Neural cell (in vitro differentiated cells): ENCODE results near the gene TMBIM4. TPM values are rescaled to one million over a fixed set of nuclear protein-coding genes. Genes with fewer than 3 reads are reported as not detected.
A peak's percentile ranks its signal among the peaks of the same experiment; 100 is the strongest.

ENCODE experiments used
- H2AFZ ChIP-seq: fragments of 200-600, 300-800 bp; sonication (generic), shearing (Covaris generic); 2 replicates; pipeline ENCODE4 v1.6.0; 2014; ENCODE audit warnings: low read depth, mild to moderate bottlenecking, antibody characterized with exemption, low read length, moderate library complexity
- H3F3A ChIP-seq: fragments of 200-600 bp; shearing (Covaris generic); 2 replicates; pipeline ENCODE4 v1.6.1; 2016; ENCODE audit warnings: mild to moderate bottlenecking, moderate library complexity, mixed read lengths, antibody characterized with exemption, low read length; ENCODE audit not compliant: insufficient read depth, poor library complexity, severe bottlenecking
- H3K27ac ChIP-seq: fragments of 200-600, 300-800 bp; sonication (generic), shearing (Covaris generic); 2 replicates; pipeline ENCODE4 v1.5.1; 2014; ENCODE audit warnings: mild to moderate bottlenecking, low read length, moderate library complexity
- H3K27me3 ChIP-seq: fragments of 300-800, 200-600 bp; sonication (generic), shearing (Covaris generic); 2 replicates; pipeline ENCODE4 v1.6.0; 2014; ENCODE audit warnings: mild to moderate bottlenecking, low read depth, low read length, moderate library complexity; ENCODE audit not compliant: insufficient read depth
- H3K36me3 ChIP-seq: fragments of 300-800, 200-600 bp; sonication (generic), shearing (Covaris generic); 2 replicates; pipeline ENCODE4 v1.5.1; 2014; ENCODE audit warnings: mild to moderate bottlenecking, antibody characterized with exemption, low read length, moderate library complexity; ENCODE audit not compliant: insufficient read depth
- H3K4me2 ChIP-seq: fragments of 300-800, 200-600 bp; sonication (generic), shearing (Covaris generic); 2 replicates; pipeline ENCODE4 v1.6.0; 2014; ENCODE audit warnings: mild to moderate bottlenecking, low read length
- H3K4me3 ChIP-seq: fragments of 300-800, 200-600 bp; sonication (generic), shearing (Covaris generic); 2 replicates; pipeline ENCODE4 v1.5.1; 2014; ENCODE audit warnings: mild to moderate bottlenecking, low read length, moderate library complexity
- H3K79me2 ChIP-seq: fragments of 200-600 bp; shearing (Covaris generic); replicated peaks from 2 replicates; pipeline ENCODE4 v1.6.0; 2014; ENCODE audit warnings: mild to moderate bottlenecking, low read length, moderate library complexity; ENCODE audit not compliant: insufficient read depth
- H3K9ac ChIP-seq: fragments of 300-800, 200-600 bp; sonication (generic), shearing (Covaris generic); 2 replicates; pipeline ENCODE4 v1.6.1; 2016; ENCODE audit warnings: mild to moderate bottlenecking, low read length, mixed read lengths
- H3K9me2 ChIP-seq: fragments of 200-600 bp; shearing (Covaris generic); 2 replicates; pipeline ENCODE4 v1.6.1; 2016; ENCODE audit warnings: mild to moderate bottlenecking, low read length, mixed read lengths; ENCODE audit not compliant: insufficient read depth
- H3K9me3 ChIP-seq: fragments of 200-600, 300-800 bp; sonication (generic), shearing (Covaris generic); 2 replicates; pipeline ENCODE4 v1.6.1; 2016; ENCODE audit warnings: mild to moderate bottlenecking, mixed run types, low read length, moderate library complexity, mixed read lengths
- H4K20me1 ChIP-seq: fragments of 200-600 bp; shearing (Covaris generic); 2 replicates; pipeline ENCODE4 v1.6.1; 2016; ENCODE audit warnings: mild to moderate bottlenecking, mixed run types; ENCODE audit not compliant: insufficient read depth
- CTCF ChIP-seq: fragments of 450-650 bp; IDR thresholded peaks from 2 replicates; pipeline ENCODE4 v1.5.1; 2014; ENCODE audit warnings: antibody characterized with exemption, mild to moderate bottlenecking, moderate library complexity; ENCODE audit not compliant: poor library complexity, severe bottlenecking
- EP300 ChIP-seq: fragments of 450-650 bp; conservative IDR thresholded peaks from 2 replicates; pipeline ENCODE4 v1.6.1; 2014; ENCODE audit warnings: antibody characterized with exemption, mild to moderate bottlenecking, moderate library complexity; ENCODE audit not compliant: poor library complexity, severe bottlenecking
- EZH2 ChIP-seq: fragments of 200-600, 300-800 bp; shearing (Covaris generic), sonication (generic); IDR thresholded peaks from 2 replicates; pipeline ENCODE4 v1.6.1; 2014; ENCODE audit warnings: antibody characterized with exemption, low read length, borderline replicate concordance, mild to moderate bottlenecking; ENCODE audit not compliant: insufficient read depth, poor library complexity, severe bottlenecking
- MXI1 ChIP-seq: fragments of 450-650 bp; conservative IDR thresholded peaks from 2 replicates; pipeline ENCODE4 v1.6.1; 2014; ENCODE audit warnings: antibody characterized with exemption, mild to moderate bottlenecking; ENCODE audit not compliant: poor library complexity, severe bottlenecking
- POLR2AphosphoS5 ChIP-seq: IDR thresholded peaks from 2 replicates; pipeline ENCODE4 v1.6.1; 2012
- RAD21 ChIP-seq: fragments of 450-650 bp; conservative IDR thresholded peaks from 2 replicates; pipeline ENCODE4 v1.6.1; 2014; ENCODE audit warnings: antibody characterized with exemption, mild to moderate bottlenecking, moderate library complexity
- REST ChIP-seq: IDR thresholded peaks from 2 replicates; pipeline ENCODE4 v1.6.1; 2012; ENCODE audit warnings: borderline replicate concordance
- SMC3 ChIP-seq: fragments of 450-650 bp; conservative IDR thresholded peaks from 2 replicates; pipeline ENCODE4 v1.6.1; 2014; ENCODE audit warnings: antibody characterized with exemption, mild to moderate bottlenecking, moderate library complexity; ENCODE audit not compliant: poor library complexity
- TAF1 ChIP-seq: IDR thresholded peaks from 2 replicates; pipeline ENCODE4 v1.6.1; 2012; ENCODE audit warnings: low read depth
- polyA plus RNA-seq: library from polyadenylated mRNA; depleted of rRNA; stranded (reverse); fragments of >200 nt; gene quantifications from 2 replicates; pipeline ENCODE4 v1.2.3, GENCODE V29; 2014

TMBIM4 gene
- polyA plus RNA-seq, 1 donor from 2014 or later, result 24.5 TPM

GRCh38 chr12:66108386-66108785 is 61.4 kb downstream of the TMBIM4 start:
- H3K36me3 ChIP-seq, result no peaks in the 10 kb centered on the region
- H3K79me2 ChIP-seq, result no peaks in the 10 kb centered on the region
- H3K27ac ChIP-seq, result no peak overlapping the region
- H4K20me1 ChIP-seq, result no peaks in the 10 kb centered on the region
- no peaks in the 10 kb centered on the region for H3K9me3 ChIP-seq
- no peaks in the 10 kb centered on the region for H3K9me2 ChIP-seq
- H3F3A ChIP-seq, result no peaks in the 10 kb centered on the region
- no peak overlapping the region for H3K9ac ChIP-seq
- H3K4me3 ChIP-seq, result no peak overlapping the region
- H3K4me2 ChIP-seq, result no peak overlapping the region
- no peaks in the 10 kb centered on the region for H3K27me3 ChIP-seq
- TF ChIP-seq SMC3, result no peak
- TF ChIP-seq CTCF, result no peak
- TF ChIP-seq POLR2AphosphoS5, result no peak
- TF ChIP-seq TAF1, result no peak
- TF ChIP-seq EP300, result no peak
- no peak for TF ChIP-seq RAD21
- no peak for TF ChIP-seq EZH2
- TF ChIP-seq MXI1, result no peak
- no peak for TF ChIP-seq REST
- H2AFZ ChIP-seq, result no peak overlapping the region

GRCh38 chr12:66107451-66107915 is 62.3 kb downstream of the TMBIM4 start:
- Histone ChIP-seq H3K9ac (no peak overlapping the region), H3F3A (no peaks in the 10 kb centered on the region), H3K27me3 (no peaks in the 10 kb centered on the region), H4K20me1 (no peaks in the 10 kb centered on the region), H3K36me3 (no peaks in the 10 kb centered on the region), H3K9me3 (no peaks in the 10 kb centered on the region), H3K9me2 (no peaks in the 10 kb centered on the region), H3K27ac (no peak overlapping the region), H3K4me2 (no peak overlapping the region), H3K4me3 (no peak overlapping the region), H3K79me2 (no peaks in the 10 kb centered on the region), H2AFZ (no peak overlapping the region)
- TF ChIP-seq TAF1 (no peak), MXI1 (no peak), POLR2AphosphoS5 (no peak), CTCF (peak; percentile 66), EZH2 (no peak), EP300 (no peak), SMC3 (peak; percentile 63), REST (no peak), RAD21 (peak; percentile 61)
